Mesothelial cell of epicardium (in vitro differentiated cells): ENCODE data around the gene CRADD. TPM values are rescaled to one million over a fixed set of nuclear protein-coding genes. Genes with fewer than 3 reads are reported as not detected.

Experiments used
- DNase-seq, 2 experiments: peaks; one replicate each; pipeline ENCODE4 v3.0.0; 2021; ENCODE audit warnings: low spot score in 2 of 2; ENCODE audit not compliant: unreplicated experiment in 2 of 2
- H3K27ac Mint-ChIP-seq: 2 replicates; pipeline ENCODE4 v1.8.0; 2021; ENCODE audit warnings: mixed read lengths
- H3K27me3 Mint-ChIP-seq: 2 replicates; pipeline ENCODE4 v1.8.0; 2021; ENCODE audit warnings: low read depth, mixed read lengths
- H3K36me3 Mint-ChIP-seq: 2 replicates; pipeline ENCODE4 v1.8.0; 2021; ENCODE audit warnings: mixed read lengths
- H3K4me1 Mint-ChIP-seq: 2 replicates; pipeline ENCODE4 v1.8.0; 2021; ENCODE audit warnings: mixed read lengths
- H3K4me3 Mint-ChIP-seq: 2 replicates; pipeline ENCODE4 v1.8.0; 2021; ENCODE audit warnings: mild to moderate bottlenecking, moderate library complexity, mixed read lengths
- H3K9me3 Mint-ChIP-seq: 2 replicates; pipeline ENCODE4 v1.8.0; 2021; ENCODE audit warnings: mixed read lengths
- CTCF ChIP-seq: fragments of 200-600 bp; sonication (generic); IDR thresholded peaks from one replicate; pipeline ENCODE4 v1.5.0; 2021; ENCODE audit warnings: antibody characterized with exemption; ENCODE audit not compliant: unreplicated experiment
- total RNA-seq: library from RNA; stranded (reverse); gene quantifications from 3 replicates; pipeline ENCODE4 v1.2.1, GENCODE V29; 2021

Gene CRADD
- total RNA-seq, 1 donor from 2014 or later, result 6.6 TPM

- no peak for DNase-seq
- peaks cover 8% of the 10 kb centered on the region for H3K4me1 Mint-ChIP-seq
- no peak for TF ChIP-seq CTCF
- H3K27ac Mint-ChIP-seq, result no peak overlapping the region
- no peaks in the 10 kb centered on the region for H3K36me3 Mint-ChIP-seq
- no peak overlapping the region for H3K4me3 Mint-ChIP-seq
- H3K27me3 Mint-ChIP-seq, result no peaks in the 10 kb centered on the region
- peaks cover 11% of the 10 kb centered on the region for H3K9me3 Mint-ChIP-seq
These were observed 235.0 kb downstream of the CRADD start for GRCh38 chr12:93912086-93912733.

- no peak for TF ChIP-seq CTCF
- peaks cover 7% of the 10 kb centered on the region for H3K9me3 Mint-ChIP-seq
- peaks cover 8% of the 10 kb centered on the region for H3K4me1 Mint-ChIP-seq
- no peaks in the 10 kb centered on the region for H3K36me3 Mint-ChIP-seq
- no peak overlapping the region for H3K27ac Mint-ChIP-seq
- DNase-seq, result no peak
- no peaks in the 10 kb centered on the region for H3K27me3 Mint-ChIP-seq
- H3K4me3 Mint-ChIP-seq, result no peak overlapping the region
These were observed 236.7 kb downstream of the CRADD start for GRCh38 chr12:93913845-93914244.

GRCh38 chr12:93914281-93914680 lies 237.1 kb downstream of the CRADD start:
- peaks cover 7% of the 10 kb centered on the region for H3K9me3 Mint-ChIP-seq
- no peak for DNase-seq
- no peaks in the 10 kb centered on the region for H3K27me3 Mint-ChIP-seq
- H3K4me3 Mint-ChIP-seq, result no peak overlapping the region
- TF ChIP-seq CTCF, result no peak
- no peak overlapping the region for H3K27ac Mint-ChIP-seq
- peaks cover 8% of the 10 kb centered on the region for H3K4me1 Mint-ChIP-seq
- H3K36me3 Mint-ChIP-seq, result no peaks in the 10 kb centered on the region

- no peak for TF ChIP-seq CTCF
- Mint-ChIP-seq H3K27ac (no peak overlapping the region), H3K4me1 (peaks cover 6% of the 10 kb centered on the region), H3K36me3 (no peaks in the 10 kb centered on the region), H3K4me3 (no peak overlapping the region), H3K27me3 (no peaks in the 10 kb centered on the region), H3K9me3 (peaks cover 7% of the 10 kb centered on the region)
- DNase-seq, result no peak
These were observed 238.2 kb downstream of the CRADD start for GRCh38 chr12:93915411-93915810.

- Mint-ChIP-seq H3K27ac (no peak overlapping the region), H3K4me1 (peaks cover 3% of the 10 kb centered on the region), H3K27me3 (no peaks in the 10 kb centered on the region), H3K4me3 (no peak overlapping the region), H3K36me3 (no peaks in the 10 kb centered on the region), H3K9me3 (peaks cover 7% of the 10 kb centered on the region)
- TF ChIP-seq CTCF, result no peak
- DNase-seq, result no peak
These were observed 239.2 kb downstream of the CRADD start for GRCh38 chr12:93916402-93916801.

- no peak for TF ChIP-seq CTCF
- no peak for DNase-seq
- Mint-ChIP-seq H3K27ac (no peak overlapping the region), H3K4me1 (no peaks in the 10 kb centered on the region), H3K36me3 (no peaks in the 10 kb centered on the region), H3K27me3 (no peaks in the 10 kb centered on the region), H3K9me3 (peaks cover 4% of the 10 kb centered on the region), H3K4me3 (no peak overlapping the region)
These were observed 241.1 kb downstream of the CRADD start for GRCh38 chr12:93918262-93918661.
